ENCODE data around the gene NPR2. TPM values are rescaled to one million over a fixed set of nuclear protein-coding genes. Genes with fewer than 3 reads are reported as not detected.

The NPR2 gene
- total RNA-seq, 1 donor from 2014 or later = 7.9 TPM

- H3K4me3 ChIP-seq (ENCODE audit: low read depth, low read length) = peak within 1 kb of the TSS; percentile 69
- FAIRE-seq (no peak), DNase-seq (ENCODE audit: low read depth) (peak; percentile 78)
- no peaks in the 10 kb centered on the region for H3K36me3 ChIP-seq (ENCODE audit: control insufficient read depth, insufficient read depth, low read length)
- no peaks in the 10 kb centered on the region for H3K27me3 ChIP-seq (ENCODE audit: control insufficient read depth, insufficient read depth, low read length)
- TF ChIP-seq, protein P1, sequence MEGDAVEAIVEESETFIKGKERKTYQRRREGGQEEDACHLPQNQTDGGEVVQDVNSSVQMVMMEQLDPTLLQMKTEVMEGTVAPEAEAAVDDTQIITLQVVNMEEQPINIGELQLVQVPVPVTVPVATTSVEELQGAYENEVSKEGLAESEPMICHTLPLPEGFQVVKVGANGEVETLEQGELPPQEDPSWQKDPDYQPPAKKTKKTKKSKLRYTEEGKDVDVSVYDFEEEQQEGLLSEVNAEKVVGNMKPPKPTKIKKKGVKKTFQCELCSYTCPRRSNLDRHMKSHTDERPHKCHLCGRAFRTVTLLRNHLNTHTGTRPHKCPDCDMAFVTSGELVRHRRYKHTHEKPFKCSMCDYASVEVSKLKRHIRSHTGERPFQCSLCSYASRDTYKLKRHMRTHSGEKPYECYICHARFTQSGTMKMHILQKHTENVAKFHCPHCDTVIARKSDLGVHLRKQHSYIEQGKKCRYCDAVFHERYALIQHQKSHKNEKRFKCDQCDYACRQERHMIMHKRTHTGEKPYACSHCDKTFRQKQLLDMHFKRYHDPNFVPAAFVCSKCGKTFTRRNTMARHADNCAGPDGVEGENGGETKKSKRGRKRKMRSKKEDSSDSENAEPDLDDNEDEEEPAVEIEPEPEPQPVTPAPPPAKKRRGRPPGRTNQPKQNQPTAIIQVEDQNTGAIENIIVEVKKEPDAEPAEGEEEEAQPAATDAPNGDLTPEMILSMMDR (IDR thresholded peaks at IDR 0.05; ENCODE audit: insufficient read depth, low read length, severe bottlenecking) = no peak
These were observed 37.8 kb downstream of the NPR2 start, which contains the start of gene TMEM8B for GRCh38 chr9:35829084-35829763. Gene TMEM8B (plus strand): TSS chr9:35829228. CDS start chr9:35829448, 220 bp downstream.

- Histone ChIP-seq H3K36me3 (ENCODE audit: control insufficient read depth, insufficient read depth, low read length) (no peaks in the 10 kb centered on the region), H3K4me3 (ENCODE audit: low read depth, low read length) (peak overlapping the region; percentile 69), H3K27me3 (ENCODE audit: control insufficient read depth, insufficient read depth, low read length) (no peaks in the 10 kb centered on the region)
- FAIRE-seq = no peak
- DNase-seq (ENCODE audit: low read depth) = no peak
- TF ChIP-seq, protein P1 (IDR thresholded peaks at IDR 0.05; ENCODE audit: insufficient read depth, low read length, severe bottlenecking) = no peak
These were observed 38.3 kb downstream of the NPR2 start for GRCh38 chr9:35829764-35830096.

- H3K27me3 ChIP-seq (ENCODE audit: control insufficient read depth, insufficient read depth, low read length) = no peaks in the 10 kb centered on the region
- FAIRE-seq = peak; percentile 83
- no peak overlapping the region for H3K4me3 ChIP-seq (ENCODE audit: low read depth, low read length)
- TF ChIP-seq, protein P1 (IDR thresholded peaks at IDR 0.05; ENCODE audit: insufficient read depth, low read length, severe bottlenecking) = no peak
- DNase-seq (ENCODE audit: low read depth) = no peak
- no peaks in the 10 kb centered on the region for H3K36me3 ChIP-seq (ENCODE audit: control insufficient read depth, insufficient read depth, low read length)
These were observed 39.6 kb downstream of the NPR2 start for GRCh38 chr9:35831040-35831439.

DNA sequence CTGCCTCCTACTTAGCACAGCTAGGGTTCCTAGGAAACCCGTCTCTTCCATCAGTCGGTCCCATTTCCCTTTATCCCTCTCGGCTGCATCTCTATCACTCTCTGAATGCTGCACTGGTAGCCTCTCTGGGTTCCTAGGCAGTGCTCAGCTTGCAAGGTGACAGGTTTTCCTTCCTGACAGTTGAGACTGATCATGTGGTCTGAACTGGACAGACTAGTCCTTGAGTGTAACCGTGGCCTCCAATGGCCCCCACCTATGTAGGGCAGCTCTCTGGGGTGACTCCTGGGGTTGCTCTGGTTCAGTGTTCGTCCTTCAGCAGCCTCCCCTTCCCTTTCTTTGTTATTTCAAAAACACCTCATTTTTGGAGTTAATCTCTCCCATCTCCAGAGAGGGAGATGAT is 41.4 kb downstream of the NPR2 start:
- H3K36me3 ChIP-seq (ENCODE audit: control insufficient read depth, insufficient read depth, low read length) = no peaks in the 10 kb centered on the region
- FAIRE-seq (no peak), DNase-seq (ENCODE audit: low read depth) (no peak)

GRCh38 chr9:35834260-35835215 is 43.1 kb downstream of the NPR2 start:
- TF ChIP-seq, protein P1 (IDR thresholded peaks at IDR 0.05; ENCODE audit: insufficient read depth, low read length, severe bottlenecking) = no peak
- no peak overlapping the region for H3K4me3 ChIP-seq (ENCODE audit: low read depth, low read length)
- FAIRE-seq (peak; percentile 43), DNase-seq (ENCODE audit: low read depth) (no peak)
- no peaks in the 10 kb centered on the region for H3K36me3 ChIP-seq (ENCODE audit: control insufficient read depth, insufficient read depth, low read length)
- H3K27me3 ChIP-seq (ENCODE audit: control insufficient read depth, insufficient read depth, low read length) = no peaks in the 10 kb centered on the region

More for the DNA sequence above, 41.4 kb downstream of the NPR2 start:
- TF ChIP-seq, protein P1 (IDR thresholded peaks at IDR 0.05; ENCODE audit: insufficient read depth, low read length, severe bottlenecking) = no peak
- no peak overlapping the region for H3K4me3 ChIP-seq (ENCODE audit: low read depth, low read length)
- H3K27me3 ChIP-seq (ENCODE audit: control insufficient read depth, insufficient read depth, low read length) = no peaks in the 10 kb centered on the region
